NOMO-1 treated with dmso at 0.1 percent for 144 hours (cell line): ENCODE measurements around the gene DENND2D.
"Not testable (repeated sequence)": the region's sequence is repeated elsewhere in the genome, so short reads cannot be mapped to it uniquely, and the experiment has no call there.

Experiments
- DNase-seq: peaks from one replicate; lab custom pipeline; 2025; ENCODE audit not compliant: unreplicated experiment; lab: John Stamatoyannopoulos, UW

DENND2D gene

GRCh38 chr1:111221633-111222291 lies 21.3 kb upstream of the DENND2D start:
- peak; percentile 72 for DNase-seq

- no peak for DNase-seq
Observed at GRCh38 chr1:111221276-111221632, 20.8 kb upstream of the DENND2D start.

- DNase-seq = no peak
Observed at GRCh38 chr1:111220302-111220890, 19.9 kb upstream of the DENND2D start.

GRCh38 chr1:111219557-111220286 lies 19.3 kb upstream of the DENND2D start:
- peak; percentile 88 for DNase-seq

- no peak for DNase-seq
Observed at GRCh38 chr1:111218701-111219556, 18.5 kb upstream of the DENND2D start.

- DNase-seq = no peak
Observed at GRCh38 chr1:111217183-111217910, 16.9 kb upstream of the DENND2D start.

- no peak for DNase-seq
Observed at GRCh38 chr1:111216751-111217150, 16.3 kb upstream of the DENND2D start.

- not testable (repeated sequence) for DNase-seq
Observed at GRCh38 chr1:111215285-111215684, 14.8 kb upstream of the DENND2D start.

GRCh38 chr1:111214884-111215283 lies 14.4 kb upstream of the DENND2D start:
- DNase-seq = no peak

- DNase-seq = peak; percentile 14
Observed at GRCh38 chr1:111214074-111214801, 13.8 kb upstream of the DENND2D start.

GRCh38 chr1:111213412-111213811 lies 13.0 kb upstream of the DENND2D start:
- no peak for DNase-seq

- DNase-seq = no peak
Observed at GRCh38 chr1:111212634-111213335, 12.3 kb upstream of the DENND2D start.

- no peak for DNase-seq
Observed at GRCh38 chr1:111211921-111212320, 11.5 kb upstream of the DENND2D start.

- DNase-seq = no peak
Observed at GRCh38 chr1:111209622-111210021, 9.2 kb upstream of the DENND2D start.

- DNase-seq = no peak
Observed at GRCh38 chr1:111208921-111209320, 8.5 kb upstream of the DENND2D start.

GRCh38 chr1:111205714-111206050 lies 5.2 kb upstream of the DENND2D start:
- DNase-seq = no peak

GRCh38 chr1:111204983-111205713 lies 4.7 kb upstream of the DENND2D start:
- DNase-seq = peak; percentile 73

GRCh38 chr1:111204201-111204982 lies 3.9 kb upstream of the DENND2D start:
- peak; percentile 44 for DNase-seq
